Naive thymus-derived CD4-positive, alpha-beta T cell (primary cell): Measurements from ENCODE around the gene WDR44. TPM values are rescaled to one million over a fixed set of nuclear protein-coding genes. Genes with fewer than 3 reads are reported as not detected.
"Not testable (repeated sequence)": the region's sequence is repeated elsewhere in the genome, so short reads cannot be mapped to it uniquely, and the experiment has no call there.

Experiments used
- ATAC-seq: fragments of 150-1000 bp; cut with Tn5 transposase; 2 replicates; pipeline ENCODE4 v1.10.0; 2021; ENCODE audit warnings: mild to moderate bottlenecking, moderate library complexity
- CTCF ChIA-PET: fragments of 350-600 bp; sonication (Branson Sonifier 250); formaldehyde crosslinking; loops from one replicate; lab custom pipeline; 2021; ENCODE audit warnings: antibody characterized with exemption; lab: Charles Lee
- POLR2A ChIA-PET: fragments of 350-600 bp; sonication (Branson Sonifier 250); formaldehyde crosslinking; loops from one replicate; lab custom pipeline; 2021; ENCODE audit warnings: antibody characterized with exemption, inconsistent platforms; lab: Charles Lee
- DNase-seq, 9 donors: peaks; one replicate each; pipeline versions ENCODE4 v3.0.0 to v3.0.0-alpha.2; 2020 to 2022; ENCODE audit warnings: mixed read lengths in 1 of 9
- H3K27ac ChIP-seq: one replicate; pipeline ENCODE4 v1.7.0; 2013; ENCODE audit warnings: mild to moderate bottlenecking, low read depth, low read length, moderate library complexity
- H3K27me3 ChIP-seq, 2 donors: one replicate each; pipeline ENCODE4 v1.7.0; 2013; ENCODE audit warnings: low read length in 2 of 2, mild to moderate bottlenecking in 2 of 2, moderate library complexity in 2 of 2; ENCODE audit not compliant: control insufficient read depth in 2 of 2, insufficient read depth in 2 of 2
- H3K36me3 ChIP-seq, 3 experiments: 1 replicate in 2 of 3; 2 replicates in 1 of 3; pipeline ENCODE4 v1.7.0; 2013; ENCODE audit warnings: low read length in 3 of 3, mild to moderate bottlenecking in 3 of 3, moderate library complexity in 1 of 3; ENCODE audit not compliant: insufficient read depth in 3 of 3, control insufficient read depth in 2 of 3
- H3K4me1 ChIP-seq, 2 donors: one replicate each; pipeline ENCODE4 v1.7.0; 2013; ENCODE audit warnings: low read length in 2 of 2, mild to moderate bottlenecking in 2 of 2, moderate library complexity in 1 of 2; ENCODE audit not compliant: control insufficient read depth in 2 of 2, insufficient read depth in 2 of 2
- H3K4me3 ChIP-seq: 2 replicates; pipeline ENCODE4 v1.7.0; 2013; ENCODE audit warnings: mild to moderate bottlenecking, low read length
- H3K9me3 ChIP-seq, 3 experiments: 1 replicate in 2 of 3; 2 replicates in 1 of 3; pipeline ENCODE4 v1.7.0; 2013; ENCODE audit warnings: low read length in 3 of 3; ENCODE audit not compliant: control insufficient read depth in 2 of 3
- H3K27ac Mint-ChIP-seq, 9 donors: one replicate each; pipeline ENCODE4 v1.8.0; 2020 to 2022; ENCODE audit warnings: mixed read lengths in 9 of 9, mild to moderate bottlenecking in 8 of 9, moderate library complexity in 5 of 9, inconsistent platforms in 2 of 9
- H3K27me3 Mint-ChIP-seq, 5 donors: one replicate each; pipeline ENCODE4 v1.8.0; 2021 to 2022; ENCODE audit warnings: mixed read lengths in 5 of 5, mild to moderate bottlenecking in 1 of 5
- H3K36me3 Mint-ChIP-seq, 5 donors: one replicate each; pipeline ENCODE4 v1.8.0; 2020 to 2022; ENCODE audit warnings: mixed read lengths in 5 of 5, mild to moderate bottlenecking in 3 of 5, inconsistent platforms in 1 of 5
- H3K4me1 Mint-ChIP-seq, 7 donors: one replicate each; pipeline ENCODE4 v1.8.0; 2020 to 2022; ENCODE audit warnings: mixed read lengths in 7 of 7, mild to moderate bottlenecking in 3 of 7, inconsistent platforms in 1 of 7
- H3K4me3 Mint-ChIP-seq, 10 donors: one replicate each; pipeline ENCODE4 v1.8.0; 2020 to 2022; ENCODE audit warnings: mild to moderate bottlenecking in 10 of 10, mixed read lengths in 10 of 10, moderate library complexity in 6 of 10, inconsistent platforms in 2 of 10
- H3K9me3 Mint-ChIP-seq, 11 donors: one replicate each; pipeline ENCODE4 v1.8.0; 2020 to 2022; ENCODE audit warnings: mixed read lengths in 11 of 11, mild to moderate bottlenecking in 4 of 11, inconsistent platforms in 1 of 11, moderate library complexity in 1 of 11
- intact Hi-C, 2 donors: fragments of 100-400 bp; cut with micrococcal nuclease; formaldehyde crosslinking; loops; one replicate each; pipeline ENCODE4 v1.15.1; 2023
- polyA plus RNA-seq, 2 donors: library from polyadenylated mRNA; unstranded; fragments of 300-500 nt; fragmentation: Illumina TruSeq; gene quantifications; one replicate each; pipeline ENCODE4 v1.2.3, GENCODE V29; 2021
- total RNA-seq, 6 experiments: library from RNA in 5 of 6; stranded (reverse) in 5 of 6; gene quantifications; 1 replicate in 5 of 6; 2 replicates in 1 of 6; pipeline ENCODE4 v1.2.3 and lab custom pipeline; 2021 to 2026

The WDR44 gene
- total RNA-seq: 10 to 100 TPM; 12.0 to 19.0 (median 17.0) TPM
- 1 to 10 TPM; 7.8 to 8.5 TPM for polyA plus RNA-seq
- total RNA-seq (lab: John Stamatoyannopoulos, UW): 40.8 reads per million, percentile 66 among the genes with 10 or more reads in this experiment

GRCh38 chrX:118345464-118346257, at the start of gene WDR44:
TSS of gene WDR44 (plus strand) at chrX:118346106. CDS start at chrX:118346504, 398 bp downstream.
- no peaks in the 10 kb centered on the region for H3K27me3 Mint-ChIP-seq
- Histone ChIP-seq H3K27ac (peak within 1 kb of the TSS; percentile 93), H3K4me3 (peak within 1 kb of the TSS; percentile 87), H3K4me1 (peaks cover 19 to 24% of the 10 kb centered on the region in 2 donors), H3K36me3 (peaks cover 0 to 7% (median 0%) of the 10 kb centered on the region in 3 experiments), H3K27me3 (no peaks in the 10 kb centered on the region), H3K9me3 (no peaks in the 10 kb centered on the region)
- H3K9me3 Mint-ChIP-seq: peaks cover 0 to 1% (median 0%) of the 10 kb centered on the region in 11 donors
- no peaks in the 10 kb centered on the region for H3K36me3 Mint-ChIP-seq
- H3K4me1 Mint-ChIP-seq: peaks cover 5 to 40% (median 37%) of the 10 kb centered on the region in 7 donors
- peak; percentile 95 for ATAC-seq
- peak; percentile 79 to 95 (median 92) for DNase-seq
- intact Hi-C loops: loop anchor here (1.0 to 10.0 kb wide), 10 partner anchors 42 to 1907 kb away; partner anchors contain the start of genes DOCK11 (in 2 of the 2), PGRMC1 (in 2 of the 2), LONRF3 (in 1 of the 2) and NDUFA1 (in 1 of the 2)
- H3K4me3 Mint-ChIP-seq: peak within 1 kb of the TSS; percentile 87 to 99 (median 98)
- POLR2A ChIA-PET: interaction anchor here (0.5 to 1.0 kb wide), 4 partner anchors 20 to 476 kb away, joined by 3 read pairs; no protein-coding TSS in a partner anchor
- peak within 1 kb of the TSS; percentile 92 to 99 (median 96) for H3K27ac Mint-ChIP-seq
- CTCF ChIA-PET: no interaction called here

GRCh38 chrX:118305827-118306226, 40.1 kb upstream of the WDR44 start:
- H3K27ac ChIP-seq, H3K9me3 ChIP-seq, H3K4me1 ChIP-seq, H3K27ac Mint-ChIP-seq, intact Hi-C loops, H3K4me3 ChIP-seq, DNase-seq, ATAC-seq, POLR2A ChIA-PET, H3K4me1 Mint-ChIP-seq, CTCF ChIA-PET, H3K36me3 ChIP-seq, H3K27me3 ChIP-seq, H3K27me3 Mint-ChIP-seq, H3K4me3 Mint-ChIP-seq, H3K36me3 Mint-ChIP-seq: not testable (repeated sequence)
- H3K9me3 Mint-ChIP-seq: peaks cover 0 to 34% (median 13%) of the 10 kb centered on the region in 11 donors

- ChIA-PET CTCF (no interaction called here), POLR2A (no interaction called here)
- Histone ChIP-seq H3K36me3 (no peaks in the 10 kb centered on the region), H3K27ac (no peak overlapping the region), H3K9me3 (no peaks in the 10 kb centered on the region), H3K4me1 (no peaks in the 10 kb centered on the region), H3K27me3 (no peaks in the 10 kb centered on the region), H3K4me3 (no peak overlapping the region)
- H3K9me3 Mint-ChIP-seq: no peaks in the 10 kb centered on the region
- no peaks in the 10 kb centered on the region for H3K4me1 Mint-ChIP-seq
- no peak overlapping the region for H3K4me3 Mint-ChIP-seq
- H3K27me3 Mint-ChIP-seq: peaks cover 0 to 5% (median 0%) of the 10 kb centered on the region in 5 donors
- no peaks in the 10 kb centered on the region for H3K36me3 Mint-ChIP-seq
- no peak for ATAC-seq
- intact Hi-C loops: no loop called here
- DNase-seq: no peak
- H3K27ac Mint-ChIP-seq: no peak overlapping the region
Measured at GRCh38 chrX:118315529-118315928, 30.4 kb upstream of the WDR44 start.

- H3K27me3 ChIP-seq: no peaks in the 10 kb centered on the region
- H3K27ac Mint-ChIP-seq: no peak overlapping the region
- H3K4me3 Mint-ChIP-seq: no peak overlapping the region
- intact Hi-C loops: no loop called here
- ChIA-PET POLR2A (no interaction called here), CTCF (interaction anchor here (1.4 kb wide), 1 partner anchor 10 kb away, joined by 3 read pairs; no protein-coding TSS in a partner anchor)
- no peak for DNase-seq
- no peaks in the 10 kb centered on the region for H3K9me3 Mint-ChIP-seq
- no peaks in the 10 kb centered on the region for H3K9me3 ChIP-seq
- no peaks in the 10 kb centered on the region for H3K4me1 ChIP-seq
- no peak overlapping the region for H3K4me3 ChIP-seq
- H3K4me1 Mint-ChIP-seq: peaks cover 0 to 2% (median 0%) of the 10 kb centered on the region in 7 donors
- ATAC-seq: no peak
- H3K27me3 Mint-ChIP-seq: peaks cover 0 to 3% (median 0%) of the 10 kb centered on the region in 5 donors
- H3K27ac ChIP-seq: no peak overlapping the region
- H3K36me3 Mint-ChIP-seq: no peaks in the 10 kb centered on the region
- no peaks in the 10 kb centered on the region for H3K36me3 ChIP-seq
Measured at GRCh38 chrX:118324588-118324987, 21.3 kb upstream of the WDR44 start.

GRCh38 chrX:118325453-118325852, 20.5 kb upstream of the WDR44 start:
- no peak overlapping the region for H3K27ac ChIP-seq
- H3K9me3 ChIP-seq: no peaks in the 10 kb centered on the region
- H3K36me3 ChIP-seq: no peaks in the 10 kb centered on the region
- H3K36me3 Mint-ChIP-seq: no peaks in the 10 kb centered on the region
- no peak overlapping the region for H3K4me3 ChIP-seq
- POLR2A ChIA-PET: interaction anchor here (0.8 kb wide), 1 partner anchor 20 kb away, joined by 3 read pairs; the partner anchor contains the start of gene WDR44
- CTCF ChIA-PET: interaction anchor here (1.4 kb wide), 1 partner anchor 10 kb away, joined by 3 read pairs; no protein-coding TSS in a partner anchor
- H3K9me3 Mint-ChIP-seq: no peaks in the 10 kb centered on the region
- intact Hi-C loops: loop anchor here in 1 of 2 donors (1.0 kb wide), 1 partner anchor 276 kb away; no protein-coding TSS in a partner anchor
- peaks cover 0 to 3% (median 0%) of the 10 kb centered on the region in 5 donors for H3K27me3 Mint-ChIP-seq
- no peaks in the 10 kb centered on the region for H3K4me1 ChIP-seq
- H3K27me3 ChIP-seq: no peaks in the 10 kb centered on the region
- H3K4me1 Mint-ChIP-seq: peaks cover 0 to 2% (median 0%) of the 10 kb centered on the region in 7 donors
- no peak for ATAC-seq
- H3K4me3 Mint-ChIP-seq: no peak overlapping the region
- H3K27ac Mint-ChIP-seq: no peak overlapping the region
- no peak for DNase-seq

- peaks cover 0 to 2% (median 0%) of the 10 kb centered on the region in 7 donors for H3K4me1 Mint-ChIP-seq
- peaks cover 0 to 3% (median 0%) of the 10 kb centered on the region in 5 donors for H3K27me3 Mint-ChIP-seq
- ChIA-PET POLR2A (no interaction called here), CTCF (no interaction called here)
- no peaks in the 10 kb centered on the region for H3K27me3 ChIP-seq
- no peak overlapping the region for H3K27ac Mint-ChIP-seq
- intact Hi-C loops: no loop called here
- H3K4me3 Mint-ChIP-seq: no peak overlapping the region
- H3K9me3 Mint-ChIP-seq: no peaks in the 10 kb centered on the region
- H3K27ac ChIP-seq: no peak overlapping the region
- H3K4me3 ChIP-seq: no peak overlapping the region
- no peaks in the 10 kb centered on the region for H3K36me3 ChIP-seq
- DNase-seq: no peak
- H3K4me1 ChIP-seq: no peaks in the 10 kb centered on the region
- no peak for ATAC-seq
- H3K36me3 Mint-ChIP-seq: no peaks in the 10 kb centered on the region
- no peaks in the 10 kb centered on the region for H3K9me3 ChIP-seq
Measured at GRCh38 chrX:118329175-118329574, 16.7 kb upstream of the WDR44 start.
